Measurements from ENCODE around the gene INAVA.

INAVA gene

GRCh38 chr1:200895801-200896530, 1.3 kb downstream of the INAVA start:
- H3K4me3 ChIP-seq (ENCODE audit: control insufficient read depth, low read depth, low read length), result no peak overlapping the region
- no peak for DNase-seq (ENCODE audit: low read depth)
- TF ChIP-seq CTCF (conservative IDR thresholded peaks at IDR 0.05; ENCODE audit: control insufficient read depth, insufficient read depth, low read depth, low read length), result no peak

GRCh38 chr1:200896531-200897196, 2.0 kb downstream of the INAVA start:
- peak; percentile 22 for DNase-seq (ENCODE audit: low read depth)
- no peak for TF ChIP-seq CTCF (conservative IDR thresholded peaks at IDR 0.05; ENCODE audit: control insufficient read depth, insufficient read depth, low read depth, low read length)
- H3K4me3 ChIP-seq (ENCODE audit: control insufficient read depth, low read depth, low read length), result no peak overlapping the region

GRCh38 chr1:200897259-200897658, 2.6 kb downstream of the INAVA start:
- no peak for DNase-seq (ENCODE audit: low read depth)
- no peak for TF ChIP-seq CTCF (conservative IDR thresholded peaks at IDR 0.05; ENCODE audit: control insufficient read depth, insufficient read depth, low read depth, low read length)
- H3K4me3 ChIP-seq (ENCODE audit: control insufficient read depth, low read depth, low read length), result no peak overlapping the region

GRCh38 chr1:200899015-200899386, 4.3 kb downstream of the INAVA start:
- TF ChIP-seq CTCF (conservative IDR thresholded peaks at IDR 0.05; ENCODE audit: control insufficient read depth, insufficient read depth, low read depth, low read length), result no peak
- no peak overlapping the region for H3K4me3 ChIP-seq (ENCODE audit: control insufficient read depth, low read depth, low read length)
- no peak for DNase-seq (ENCODE audit: low read depth)

GRCh38 chr1:200899451-200899915, 4.8 kb downstream of the INAVA start:
- no peak overlapping the region for H3K4me3 ChIP-seq (ENCODE audit: control insufficient read depth, low read depth, low read length)
- DNase-seq (ENCODE audit: low read depth), result no peak
- TF ChIP-seq CTCF (conservative IDR thresholded peaks at IDR 0.05; ENCODE audit: control insufficient read depth, insufficient read depth, low read depth, low read length), result no peak

GRCh38 chr1:200899954-200900867, 5.5 kb downstream of the INAVA start:
- DNase-seq (ENCODE audit: low read depth), result no peak
- TF ChIP-seq CTCF (conservative IDR thresholded peaks at IDR 0.05; ENCODE audit: control insufficient read depth, insufficient read depth, low read depth, low read length), result no peak
- H3K4me3 ChIP-seq (ENCODE audit: control insufficient read depth, low read depth, low read length), result no peak overlapping the region
